Pulmonary artery endothelial cell (primary cell): ENCODE results near the gene IL17RE. TPM values are rescaled to one million over a fixed set of nuclear protein-coding genes. Genes with fewer than 3 reads are reported as not detected.

Experiments
- DNase-seq: peaks from one replicate; pipeline ENCODE4 v3.0.0-alpha.2; 2011; ENCODE audit warnings: low read depth, low spot score
- total RNA-seq: library from RNA; depleted of rRNA; stranded (reverse); fragments of >200 nt; gene quantifications from 2 replicates; pipeline ENCODE4 v1.2.3, GENCODE V29; 2014

The IL17RE gene
- total RNA-seq, 1 donor from 2014 or later: 0.07 TPM

- DNase-seq: no peak
These were observed 583 bp downstream of the IL17RE start for GRCh38 chr3:9903238-9903624.

GRCh38 chr3:9903904-9904303, 1.3 kb downstream of the IL17RE start:
- no peak for DNase-seq

- no peak for DNase-seq
These were observed 3.8 kb downstream of the IL17RE start for GRCh38 chr3:9906480-9906879.

GRCh38 chr3:9908286-9908685, 5.6 kb downstream of the IL17RE start:
- DNase-seq: no peak

GRCh38 chr3:9909221-9910013, 6.8 kb downstream of the IL17RE start:
- DNase-seq: no peak

- no peak for DNase-seq
These were observed 9.2 kb downstream of the IL17RE start for GRCh38 chr3:9911863-9912262.

GRCh38 chr3:9912294-9912935, 9.8 kb downstream of the IL17RE start:
- no peak for DNase-seq

- no peak for DNase-seq
These were observed 11.0 kb downstream of the IL17RE start for GRCh38 chr3:9913601-9914000.

GRCh38 chr3:9914011-9914410, 11.4 kb downstream of the IL17RE start:
- DNase-seq: no peak

- DNase-seq: no peak
These were observed 12.1 kb downstream of the IL17RE start for GRCh38 chr3:9914559-9915253.

GRCh38 chr3:9915254-9916141, 12.8 kb downstream of the IL17RE start:
- DNase-seq: no peak

GRCh38 chr3:9916346-9916733, 13.7 kb downstream of the IL17RE start:
- no peak for DNase-seq

- no peak for DNase-seq
These were observed 14.4 kb downstream of the IL17RE start, which contains the start of gene IL17RC for GRCh38 chr3:9916734-9917680. TSS of gene IL17RC (plus strand) at chr3:9917098. CDS start at chr3:9917316, 218 bp downstream.

- DNase-seq: no peak
These were observed 15.2 kb downstream of the IL17RE start for GRCh38 chr3:9917820-9918219.

GRCh38 chr3:9918261-9919038, 15.8 kb downstream of the IL17RE start:
- no peak for DNase-seq

GRCh38 chr3:9928158-9928557, 25.5 kb downstream of the IL17RE start:
- no peak for DNase-seq

- DNase-seq: no peak
These were observed 28.3 kb downstream of the IL17RE start for GRCh38 chr3:9930804-9931418.

GRCh38 chr3:9932535-9932842, 29.8 kb downstream of the IL17RE start:
- no peak for DNase-seq
